Stimulated activated memory B cell treated with anti-CD40 and anti-IgM and Interleukin-4, amounts not matched to agents 10 μg/mL and 1 μg/mL and 100 μg/mL, for 72 hours (primary cell): ENCODE data around the gene TLR10.

Experiments
- ATAC-seq: fragments of 150-1000 bp; cut with Tn5 transposase; 2 replicates; pipeline ENCODE4 v1.10.0; 2021
- H3K27ac Mint-ChIP-seq: one replicate; pipeline ENCODE4 v1.8.0; 2022; ENCODE audit warnings: mild to moderate bottlenecking, mixed read lengths
- H3K27me3 Mint-ChIP-seq: one replicate; pipeline ENCODE4 v1.8.0; 2022; ENCODE audit warnings: mixed read lengths
- H3K36me3 Mint-ChIP-seq: one replicate; pipeline ENCODE4 v1.8.0; 2022; ENCODE audit warnings: mixed read lengths
- H3K4me1 Mint-ChIP-seq: one replicate; pipeline ENCODE4 v1.8.0; 2022; ENCODE audit warnings: mixed read lengths
- H3K4me3 Mint-ChIP-seq: one replicate; pipeline ENCODE4 v1.8.0; 2022; ENCODE audit warnings: mild to moderate bottlenecking, moderate library complexity, mixed read lengths
- H3K9me3 Mint-ChIP-seq: one replicate; pipeline ENCODE4 v1.8.0; 2022; ENCODE audit warnings: mixed read lengths

Gene TLR10

DNA sequence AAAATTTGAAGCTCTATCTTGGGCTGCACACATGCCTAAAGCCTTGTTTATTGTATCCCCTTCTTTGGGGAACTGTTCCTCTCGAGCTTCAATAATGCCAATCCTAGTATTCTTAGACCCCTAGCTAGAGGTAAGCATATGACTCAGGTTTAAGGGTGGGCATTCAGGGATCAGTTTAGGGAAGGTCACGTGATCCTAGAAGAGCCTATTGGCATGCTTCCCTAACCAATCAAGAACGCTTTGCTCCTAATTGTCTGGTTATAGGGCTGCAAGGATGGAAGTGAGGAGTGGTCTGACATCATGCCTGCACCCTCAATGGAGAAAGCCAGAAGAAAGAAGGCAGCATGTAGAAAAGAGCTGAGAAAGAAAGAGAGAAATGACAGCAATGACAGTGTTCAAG is 46.9 kb downstream of the TLR10 start:
- H3K4me1 Mint-ChIP-seq, result peaks cover 25% of the 10 kb centered on the region
- no peaks in the 10 kb centered on the region for H3K27me3 Mint-ChIP-seq
- no peak for ATAC-seq
- peak overlapping the region; percentile 45 for H3K27ac Mint-ChIP-seq
- peaks cover 8% of the 10 kb centered on the region for H3K36me3 Mint-ChIP-seq
- H3K9me3 Mint-ChIP-seq, result peaks cover 13% of the 10 kb centered on the region
- no peak overlapping the region for H3K4me3 Mint-ChIP-seq

DNA sequence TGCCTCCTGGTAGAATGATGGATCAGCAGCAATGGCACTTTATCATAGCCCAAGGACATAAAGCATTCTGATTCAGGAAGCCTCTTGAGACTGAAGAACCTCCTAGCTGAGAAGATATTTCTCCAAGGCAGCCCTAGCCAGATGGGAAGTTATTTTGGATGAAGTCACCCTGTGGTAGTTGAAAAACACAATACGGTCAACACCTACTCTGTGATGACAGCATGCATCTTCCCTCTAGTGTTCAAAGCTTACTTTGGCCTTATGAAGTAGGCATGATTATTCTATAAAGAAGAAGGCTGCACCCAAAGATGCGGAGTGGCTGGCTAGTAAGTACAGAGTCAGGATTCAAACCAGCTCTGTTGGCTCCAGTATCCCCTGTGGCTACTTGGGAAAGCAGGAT is 47.9 kb downstream of the TLR10 start:
- Mint-ChIP-seq H3K4me3 (no peak overlapping the region), H3K27me3 (no peaks in the 10 kb centered on the region), H3K4me1 (peaks cover 34% of the 10 kb centered on the region), H3K36me3 (peaks cover 8% of the 10 kb centered on the region), H3K9me3 (peaks cover 13% of the 10 kb centered on the region), H3K27ac (peak overlapping the region; percentile 45)
- no peak for ATAC-seq

DNA sequence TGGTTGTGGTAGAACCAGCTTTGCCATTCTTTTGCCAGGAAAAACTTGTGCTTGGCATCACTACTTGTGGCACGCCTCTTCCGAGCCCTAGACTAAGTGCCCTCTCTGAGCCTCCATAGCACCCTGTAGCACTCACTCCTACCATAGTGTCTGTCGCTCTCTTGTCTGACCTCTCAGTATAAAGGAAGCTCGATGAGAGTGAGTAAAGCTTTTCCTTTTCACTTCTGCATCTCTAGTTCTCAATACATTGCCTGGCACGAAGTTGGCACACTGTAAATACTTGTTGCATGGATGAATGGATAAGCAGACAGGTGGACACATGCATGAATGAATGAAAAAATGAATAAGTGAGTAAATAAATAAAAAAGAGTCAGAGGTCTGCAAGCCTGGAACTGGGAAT is 48.3 kb downstream of the TLR10 start:
- Mint-ChIP-seq H3K36me3 (peaks cover 8% of the 10 kb centered on the region), H3K27me3 (no peaks in the 10 kb centered on the region), H3K27ac (peak overlapping the region; percentile 45), H3K4me3 (no peak overlapping the region), H3K9me3 (peaks cover 13% of the 10 kb centered on the region), H3K4me1 (peaks cover 34% of the 10 kb centered on the region)
- ATAC-seq, result peak; percentile 49

DNA sequence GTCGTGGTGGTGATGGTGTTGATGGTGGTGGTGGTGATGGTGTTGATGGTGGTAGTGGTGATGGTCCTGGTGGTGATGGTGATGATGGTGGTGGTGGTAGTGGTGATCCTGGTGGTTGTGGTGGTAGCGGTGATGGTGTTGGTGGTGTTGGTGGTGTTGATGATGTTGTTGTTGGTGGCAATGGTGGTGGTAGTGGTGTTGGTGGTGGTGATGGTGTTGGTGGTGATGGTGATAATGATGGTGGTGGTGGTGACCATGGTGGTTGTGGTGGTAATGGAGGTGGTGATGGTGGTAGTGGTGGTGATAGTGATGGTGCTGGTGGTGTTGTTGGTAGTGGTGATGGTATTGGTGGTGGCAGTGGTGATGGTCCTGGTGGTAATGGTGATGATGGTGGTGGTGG is 49.1 kb downstream of the TLR10 start:
- Mint-ChIP-seq H3K4me3 (no peak overlapping the region), H3K4me1 (peaks cover 37% of the 10 kb centered on the region), H3K36me3 (peaks cover 8% of the 10 kb centered on the region), H3K27me3 (no peaks in the 10 kb centered on the region), H3K27ac (peak overlapping the region; percentile 45), H3K9me3 (peaks cover 13% of the 10 kb centered on the region)
- no peak for ATAC-seq

DNA sequence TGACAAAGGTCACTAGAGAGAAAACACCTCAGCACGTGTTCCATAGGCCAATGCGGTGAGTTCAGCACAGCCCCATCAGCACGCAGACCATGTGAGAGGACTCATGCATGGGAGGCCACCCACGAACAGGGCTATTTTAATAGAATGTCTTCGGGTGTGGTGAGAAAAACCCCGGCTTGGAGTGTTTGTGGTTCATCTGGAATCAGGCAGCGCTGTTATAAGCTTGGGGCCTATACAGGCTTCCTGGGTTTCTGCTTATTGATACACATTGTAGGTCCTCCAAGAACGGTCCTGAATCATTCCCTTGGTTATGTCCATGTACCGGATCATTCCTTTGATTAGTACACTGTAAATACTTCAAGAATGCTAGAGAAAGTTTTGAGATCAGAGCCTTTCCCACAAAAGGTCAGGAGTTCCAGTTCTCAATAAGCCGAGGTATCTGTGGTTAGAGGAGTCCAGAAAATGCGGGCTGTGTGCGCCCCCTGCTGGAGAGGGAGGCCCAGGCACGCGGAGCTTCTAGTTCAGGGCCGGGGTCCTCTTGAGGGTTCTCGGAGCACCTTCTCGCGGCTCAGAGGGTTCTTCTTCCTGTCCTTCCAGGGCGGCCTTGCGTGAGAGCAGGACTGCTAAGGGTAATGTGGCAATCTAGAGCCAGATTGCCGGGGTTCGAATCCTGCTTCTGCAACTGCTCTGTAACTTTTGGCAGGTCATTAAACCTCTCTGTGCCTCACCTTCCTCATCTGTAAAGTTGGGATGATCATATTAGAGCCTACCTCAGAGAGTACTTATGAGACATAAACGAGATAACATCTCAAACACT is 51.8 kb downstream of the TLR10 start:
- peak overlapping the region; percentile 97 for H3K27ac Mint-ChIP-seq
- no peaks in the 10 kb centered on the region for H3K27me3 Mint-ChIP-seq
- H3K36me3 Mint-ChIP-seq, result peaks cover 8% of the 10 kb centered on the region
- peak overlapping the region; percentile 58 for H3K4me3 Mint-ChIP-seq
- ATAC-seq, result peak; percentile 96
- H3K4me1 Mint-ChIP-seq, result peaks cover 41% of the 10 kb centered on the region
- H3K9me3 Mint-ChIP-seq, result peaks cover 13% of the 10 kb centered on the region

DNA sequence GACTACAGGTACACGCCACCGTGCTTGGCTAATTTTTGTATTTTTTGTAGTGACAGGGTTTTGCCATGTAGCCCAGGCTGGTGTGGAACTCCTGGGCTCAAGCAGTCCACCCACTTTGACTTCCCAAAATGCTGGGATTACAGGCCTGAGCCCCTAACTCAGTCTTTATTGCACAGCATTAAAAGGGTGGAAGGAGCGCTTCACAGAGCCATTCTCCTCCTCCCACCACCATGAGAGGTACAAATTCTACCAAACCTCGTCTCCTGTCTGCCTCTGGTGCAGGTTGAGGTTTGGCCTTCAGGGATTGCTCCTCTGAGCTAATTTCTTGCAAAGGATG is 52.3 kb downstream of the TLR10 start:
- H3K27me3 Mint-ChIP-seq, result no peaks in the 10 kb centered on the region
- peaks cover 13% of the 10 kb centered on the region for H3K9me3 Mint-ChIP-seq
- peak overlapping the region; percentile 97 for H3K27ac Mint-ChIP-seq
- H3K4me3 Mint-ChIP-seq, result peak overlapping the region; percentile 58
- peaks cover 41% of the 10 kb centered on the region for H3K4me1 Mint-ChIP-seq
- no peak for ATAC-seq
- peaks cover 8% of the 10 kb centered on the region for H3K36me3 Mint-ChIP-seq

DNA sequence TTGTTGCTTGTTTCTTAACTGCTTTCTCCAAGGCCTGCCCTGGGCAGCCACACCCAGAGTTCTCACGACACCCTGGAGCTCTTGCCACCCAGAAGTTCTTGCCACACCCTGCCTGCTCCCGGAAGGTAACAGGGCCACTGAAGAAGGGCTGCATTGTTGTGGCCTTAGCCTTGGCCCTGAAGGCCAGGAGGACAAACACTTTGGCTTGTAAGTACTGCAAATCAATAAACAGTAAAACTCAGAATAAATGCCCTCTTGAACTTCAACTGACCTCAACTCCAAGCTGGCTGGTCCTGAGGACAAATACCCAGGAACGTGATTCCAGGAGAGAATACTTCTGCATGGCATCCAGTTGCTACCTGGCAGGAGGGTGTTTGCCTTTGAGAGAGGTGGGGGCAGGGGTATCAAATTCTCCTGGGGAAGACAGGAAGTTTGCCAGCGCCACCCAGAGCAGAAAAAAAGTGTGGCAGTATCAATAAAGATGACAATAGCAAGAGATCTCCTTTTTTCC is 54.1 kb downstream of the TLR10 start:
- Mint-ChIP-seq H3K4me3 (no peak overlapping the region), H3K36me3 (peaks cover 6% of the 10 kb centered on the region), H3K9me3 (peaks cover 9% of the 10 kb centered on the region), H3K4me1 (peaks cover 35% of the 10 kb centered on the region), H3K27me3 (no peaks in the 10 kb centered on the region), H3K27ac (peak overlapping the region; percentile 97)
- no peak for ATAC-seq

DNA sequence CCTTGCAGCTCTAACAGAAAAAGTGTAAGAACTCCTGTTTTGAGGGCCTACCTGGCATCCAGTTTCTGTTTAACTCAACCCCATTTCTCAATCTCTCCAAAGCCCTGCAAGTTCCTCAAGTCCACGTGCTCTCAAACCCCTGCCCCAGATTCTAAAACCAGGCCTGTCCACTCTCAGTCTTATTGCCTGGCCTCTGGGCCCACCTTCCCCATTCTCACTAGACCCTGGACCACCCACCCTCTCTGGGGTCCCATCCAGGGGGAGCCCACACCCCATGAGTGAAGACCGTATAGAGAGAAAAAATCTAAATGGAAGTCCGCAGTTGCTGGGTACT is 58.3 kb downstream of the TLR10 start:
- Mint-ChIP-seq H3K9me3 (no peaks in the 10 kb centered on the region), H3K27me3 (no peaks in the 10 kb centered on the region), H3K4me1 (peaks cover 18% of the 10 kb centered on the region), H3K27ac (no peak overlapping the region), H3K36me3 (no peaks in the 10 kb centered on the region), H3K4me3 (no peak overlapping the region)
- no peak for ATAC-seq

DNA sequence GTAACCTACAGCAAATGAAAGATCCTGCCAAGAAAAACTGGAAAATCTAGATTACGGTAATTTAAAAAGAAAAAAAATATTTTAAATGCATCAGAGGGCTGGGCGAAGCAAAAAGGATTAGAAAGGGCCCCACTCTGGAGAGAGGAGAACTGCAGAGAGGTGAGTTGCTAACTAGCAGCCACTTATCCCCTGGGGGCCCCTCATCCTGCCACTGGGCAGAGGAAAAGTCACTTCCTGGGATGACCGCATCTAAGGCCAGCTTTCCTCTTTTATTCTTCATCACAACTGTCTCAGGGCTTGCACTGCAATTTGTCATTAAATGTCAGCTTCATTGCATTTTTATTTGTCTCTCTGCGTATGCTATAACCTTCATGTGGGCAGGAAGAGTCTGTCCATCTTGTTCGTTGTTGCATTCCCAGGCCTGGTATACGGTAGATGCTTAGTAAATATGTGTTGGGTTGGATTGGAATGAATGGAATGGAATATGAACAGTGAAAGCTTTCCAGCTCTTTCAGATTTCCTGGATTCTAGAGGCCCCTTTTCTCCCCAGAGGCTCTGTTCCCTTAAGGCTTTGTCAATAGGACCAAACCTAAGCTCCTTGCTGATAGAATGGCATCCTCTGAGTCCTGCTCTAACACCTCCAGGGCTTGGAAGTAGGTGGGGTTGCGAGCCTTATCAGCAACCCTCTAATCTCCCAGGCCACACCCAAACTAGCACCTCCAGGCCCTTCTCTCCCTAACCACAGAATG is 58.9 kb downstream of the TLR10 start:
- Mint-ChIP-seq H3K36me3 (no peaks in the 10 kb centered on the region), H3K27me3 (no peaks in the 10 kb centered on the region), H3K4me3 (no peak overlapping the region), H3K9me3 (no peaks in the 10 kb centered on the region), H3K27ac (no peak overlapping the region), H3K4me1 (peaks cover 18% of the 10 kb centered on the region)
- no peak for ATAC-seq

DNA sequence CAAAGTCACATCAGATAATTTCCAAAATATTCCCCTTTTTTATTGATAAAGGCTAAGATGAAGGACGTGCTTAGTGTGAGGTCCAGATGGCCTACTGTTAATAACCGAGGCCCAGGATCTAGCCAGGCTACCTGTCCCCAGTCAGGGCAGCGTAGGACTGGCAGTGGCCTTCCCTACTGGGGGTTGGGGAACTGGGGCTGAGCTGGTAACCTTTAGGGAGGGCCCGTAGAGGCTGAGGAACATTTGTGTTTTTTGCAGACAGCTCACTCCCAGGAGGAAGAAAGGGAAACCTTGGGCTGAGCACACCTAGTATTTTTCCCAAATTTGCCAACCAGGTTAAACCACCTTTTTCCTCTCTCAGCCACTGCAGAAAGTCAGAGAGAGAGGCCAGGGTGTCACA is 59.7 kb downstream of the TLR10 start:
- H3K27me3 Mint-ChIP-seq, result no peaks in the 10 kb centered on the region
- ATAC-seq, result no peak
- no peak overlapping the region for H3K4me3 Mint-ChIP-seq
- no peaks in the 10 kb centered on the region for H3K9me3 Mint-ChIP-seq
- H3K36me3 Mint-ChIP-seq, result no peaks in the 10 kb centered on the region
- peaks cover 11% of the 10 kb centered on the region for H3K4me1 Mint-ChIP-seq
- no peak overlapping the region for H3K27ac Mint-ChIP-seq
